HUES48 (cell line): Measurements from ENCODE around the gene PLXNA3.

Experiments
- H3K27ac ChIP-seq: one replicate; pipeline ENCODE4 v1.7.0; 2013; ENCODE audit warnings: low read depth, low read length, inconsistent platforms
- H3K27me3 ChIP-seq: 2 replicates; pipeline ENCODE4 v1.6.1; 2013; ENCODE audit warnings: mild to moderate bottlenecking, low read length; ENCODE audit not compliant: control insufficient read depth, insufficient read depth
- H3K36me3 ChIP-seq: 2 replicates; pipeline ENCODE4 v1.6.1; 2013; ENCODE audit warnings: low read length; ENCODE audit not compliant: control insufficient read depth, insufficient read depth
- H3K4me1 ChIP-seq: 2 replicates; pipeline ENCODE4 v1.6.1; 2013; ENCODE audit warnings: mild to moderate bottlenecking, low read length; ENCODE audit not compliant: control insufficient read depth, insufficient read depth
- H3K4me3 ChIP-seq: 2 replicates; pipeline ENCODE4 v1.5.1; 2013; ENCODE audit warnings: mild to moderate bottlenecking, low read depth, low read length
- H3K9ac ChIP-seq: 2 replicates; pipeline ENCODE4 v1.6.1; 2013; ENCODE audit warnings: mild to moderate bottlenecking, low read depth, low read length, moderate library complexity
- H3K9me3 ChIP-seq: 2 replicates; pipeline ENCODE4 v1.6.1; 2013; ENCODE audit warnings: low read length; ENCODE audit not compliant: control insufficient read depth, insufficient read depth

PLXNA3 gene

DNA sequence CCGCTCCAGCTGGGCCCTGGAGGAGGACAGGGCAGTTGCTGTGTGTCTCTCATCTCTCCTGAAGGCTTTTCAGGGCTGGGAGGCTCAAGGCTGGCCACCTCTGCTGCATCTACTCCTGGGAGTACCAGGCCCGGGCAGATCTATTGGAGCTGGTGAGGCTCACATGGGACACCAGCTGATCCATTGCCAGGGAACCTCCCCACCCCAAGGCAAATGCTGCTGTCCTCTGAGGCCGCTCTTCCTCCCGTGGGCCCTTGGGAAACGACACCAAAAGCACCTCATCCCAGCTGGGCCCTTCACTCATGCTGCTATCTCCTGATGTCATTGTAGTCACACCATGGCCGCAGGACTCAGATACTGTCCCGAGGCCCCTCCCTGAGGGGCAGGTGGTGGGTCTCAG, 24.7 kb downstream of the PLXNA3 start:
- peaks cover 29% of the 10 kb centered on the region; the same call in 1 of the 2 replicates for H3K9me3 ChIP-seq
- no peaks in the 10 kb centered on the region for H3K4me1 ChIP-seq
- H3K27me3 ChIP-seq = no peaks in the 10 kb centered on the region
- no peak overlapping the region for H3K9ac ChIP-seq
- H3K4me3 ChIP-seq = no peak overlapping the region
- peaks cover 12% of the 10 kb centered on the region for H3K36me3 ChIP-seq
- no peak overlapping the region for H3K27ac ChIP-seq

GRCh38 chrX:154483325-154483724, 25.2 kb downstream of the PLXNA3 start:
- H3K9me3 ChIP-seq = peaks cover 24% of the 10 kb centered on the region; the same call in 1 of the 2 replicates
- H3K27me3 ChIP-seq = no peaks in the 10 kb centered on the region
- no peak overlapping the region for H3K4me3 ChIP-seq
- no peak overlapping the region for H3K27ac ChIP-seq
- H3K4me1 ChIP-seq = no peaks in the 10 kb centered on the region
- H3K9ac ChIP-seq = no peak overlapping the region
- peaks cover 12% of the 10 kb centered on the region for H3K36me3 ChIP-seq

DNA sequence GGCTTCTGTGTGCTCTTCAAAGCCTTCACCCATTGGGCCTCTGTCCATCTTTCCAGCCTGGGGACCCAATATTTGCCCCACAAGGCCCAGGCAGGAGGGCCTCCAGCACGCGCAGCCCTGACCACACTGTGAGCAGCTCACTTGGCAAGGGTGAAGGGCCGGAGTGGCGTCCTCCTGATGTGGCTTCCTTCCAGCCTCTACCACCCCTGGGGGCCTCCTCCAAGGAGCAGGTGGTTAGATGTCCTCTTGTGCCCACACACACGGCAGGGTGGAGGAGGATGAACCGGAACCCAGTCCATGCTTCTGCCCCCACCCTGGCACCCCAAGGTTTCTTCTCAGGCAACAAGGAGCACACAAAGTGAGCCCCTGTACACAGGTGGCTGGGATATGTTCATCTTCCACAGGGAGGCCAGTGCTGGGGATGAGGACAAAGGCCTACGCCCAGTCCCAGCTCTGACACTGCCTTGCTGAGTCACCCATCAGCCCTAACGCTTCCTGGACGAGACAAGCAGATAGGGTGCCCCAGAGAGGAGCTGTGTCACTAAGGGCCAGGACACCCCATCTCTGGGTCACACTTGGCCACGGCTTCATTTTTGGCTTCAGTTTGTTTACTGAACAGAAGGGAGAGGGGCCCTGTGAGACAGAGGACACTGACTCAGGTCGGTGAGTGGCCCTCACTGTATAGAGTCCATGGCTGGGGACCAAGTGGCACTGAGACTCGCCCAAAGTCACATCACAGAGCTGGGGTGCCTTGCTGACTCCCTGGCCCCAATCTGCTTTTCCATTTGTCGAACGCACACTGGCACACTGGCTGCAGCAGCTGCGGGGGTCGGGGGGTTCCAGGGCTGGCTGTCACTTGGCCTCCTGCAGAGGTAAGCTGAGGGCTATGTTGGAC, 26.4 kb downstream of the PLXNA3 start:
- no peaks in the 10 kb centered on the region for H3K27me3 ChIP-seq
- H3K4me1 ChIP-seq = no peaks in the 10 kb centered on the region
- H3K9me3 ChIP-seq = peaks cover 33% of the 10 kb centered on the region; the same call in 1 of the 2 replicates
- H3K9ac ChIP-seq = no peak overlapping the region
- no peak overlapping the region for H3K27ac ChIP-seq
- H3K4me3 ChIP-seq = no peak overlapping the region
- H3K36me3 ChIP-seq = peaks cover 12% of the 10 kb centered on the region

DNA sequence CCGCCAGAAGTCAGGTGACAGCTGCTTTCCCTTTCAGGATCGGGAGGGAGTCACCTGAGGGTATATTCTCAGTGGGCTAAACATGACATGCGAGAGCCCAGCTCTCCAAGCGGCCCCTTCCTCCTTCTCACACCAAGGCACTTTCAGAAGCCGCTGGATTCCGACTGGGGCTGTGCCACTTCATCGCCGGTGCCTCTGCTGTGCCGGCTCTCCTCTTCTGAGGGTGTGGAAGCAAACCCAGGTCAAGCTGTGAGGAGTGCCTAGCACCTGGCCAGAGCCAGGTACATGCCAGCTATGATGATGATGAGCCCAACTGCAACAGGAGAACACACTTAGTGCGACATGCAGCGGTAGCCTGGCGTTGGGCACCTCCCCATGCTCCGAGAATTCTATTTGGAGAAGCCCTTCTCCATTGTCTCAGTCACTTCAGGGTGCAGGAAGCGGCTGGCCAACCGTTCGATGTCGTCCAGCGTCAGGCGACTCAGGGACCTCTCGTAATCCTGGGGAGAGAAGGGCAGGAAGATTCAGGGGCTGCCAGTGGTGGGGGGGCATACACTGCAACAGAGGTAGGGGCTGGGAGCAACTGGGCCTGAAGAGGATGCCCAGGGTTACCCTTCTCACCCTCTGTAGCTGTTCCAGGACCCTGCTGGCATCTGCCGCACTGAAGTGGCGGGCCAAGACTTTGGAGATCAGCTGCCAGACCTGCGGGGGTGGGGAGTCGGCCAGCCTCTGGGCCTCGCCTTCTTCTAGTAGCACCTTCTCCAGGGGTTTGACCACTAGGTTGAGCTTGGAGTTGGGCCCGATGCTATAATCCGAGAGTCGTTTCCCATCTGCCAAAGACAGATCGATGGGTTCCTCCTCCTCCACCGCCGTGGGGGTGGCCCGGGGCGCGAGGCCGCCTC, 27.3 kb downstream of the PLXNA3 start:
- Histone ChIP-seq H3K9ac (no peak overlapping the region), H3K9me3 (peaks cover 35% of the 10 kb centered on the region; the same call in 1 of the 2 replicates), H3K4me1 (no peaks in the 10 kb centered on the region), H3K4me3 (peak overlapping the region; percentile 67), H3K36me3 (peaks cover 12% of the 10 kb centered on the region), H3K27me3 (no peaks in the 10 kb centered on the region), H3K27ac (no peak overlapping the region)

DNA sequence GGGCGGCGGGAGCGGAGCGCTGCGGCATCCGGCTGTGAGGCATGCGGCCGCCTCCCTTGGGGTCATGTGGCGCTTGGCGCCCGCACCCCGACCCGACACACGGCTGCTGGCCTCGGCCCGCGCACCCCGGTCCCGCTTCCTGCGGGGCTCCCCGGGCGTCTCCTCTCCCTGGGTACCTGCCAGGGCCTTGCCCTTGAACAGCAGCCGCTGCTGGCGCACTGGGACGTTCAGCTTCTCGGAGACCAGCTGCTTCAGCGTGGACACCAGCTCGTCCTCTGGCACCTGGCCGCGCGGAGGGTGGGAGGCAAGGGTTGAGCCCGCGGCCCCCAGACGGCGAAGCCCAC, 27.9 kb downstream of the PLXNA3 start:
- peaks cover 35% of the 10 kb centered on the region; the same call in 1 of the 2 replicates for H3K9me3 ChIP-seq
- peak overlapping the region; percentile 67 for H3K4me3 ChIP-seq
- H3K27ac ChIP-seq = no peak overlapping the region
- peaks cover 12% of the 10 kb centered on the region for H3K36me3 ChIP-seq
- H3K4me1 ChIP-seq = no peaks in the 10 kb centered on the region
- H3K27me3 ChIP-seq = no peaks in the 10 kb centered on the region
- no peak overlapping the region for H3K9ac ChIP-seq

GRCh38 chrX:154486396-154487207, 28.5 kb downstream of the PLXNA3 start, which contains the start of gene UBL4A:
Gene UBL4A (minus strand): TSS chrX:154486615. CDS start chrX:154486584, 31 bp downstream.
- H3K27ac ChIP-seq = peak within 1 kb of the TSS; percentile 59
- no peaks in the 10 kb centered on the region for H3K4me1 ChIP-seq
- H3K9me3 ChIP-seq = peaks cover 35% of the 10 kb centered on the region; the same call in 1 of the 2 replicates
- peak within 1 kb of the TSS; percentile 67 for H3K4me3 ChIP-seq
- no peak within 1 kb of the TSS for H3K9ac ChIP-seq
- peaks cover 12% of the 10 kb centered on the region for H3K36me3 ChIP-seq
- no peaks in the 10 kb centered on the region for H3K27me3 ChIP-seq

GRCh38 chrX:154487518-154488290, 29.6 kb downstream of the PLXNA3 start:
- no peak overlapping the region for H3K9ac ChIP-seq
- peaks cover 33% of the 10 kb centered on the region; the same call in 1 of the 2 replicates for H3K9me3 ChIP-seq
- 0 out of 2 replicates have a peak overlapping the region, but pooled peaks have one; percentile 58 for H3K4me3 ChIP-seq
- H3K36me3 ChIP-seq = peaks cover 12% of the 10 kb centered on the region
- no peaks in the 10 kb centered on the region for H3K27me3 ChIP-seq
- H3K4me1 ChIP-seq = no peaks in the 10 kb centered on the region
- no peak overlapping the region for H3K27ac ChIP-seq

DNA sequence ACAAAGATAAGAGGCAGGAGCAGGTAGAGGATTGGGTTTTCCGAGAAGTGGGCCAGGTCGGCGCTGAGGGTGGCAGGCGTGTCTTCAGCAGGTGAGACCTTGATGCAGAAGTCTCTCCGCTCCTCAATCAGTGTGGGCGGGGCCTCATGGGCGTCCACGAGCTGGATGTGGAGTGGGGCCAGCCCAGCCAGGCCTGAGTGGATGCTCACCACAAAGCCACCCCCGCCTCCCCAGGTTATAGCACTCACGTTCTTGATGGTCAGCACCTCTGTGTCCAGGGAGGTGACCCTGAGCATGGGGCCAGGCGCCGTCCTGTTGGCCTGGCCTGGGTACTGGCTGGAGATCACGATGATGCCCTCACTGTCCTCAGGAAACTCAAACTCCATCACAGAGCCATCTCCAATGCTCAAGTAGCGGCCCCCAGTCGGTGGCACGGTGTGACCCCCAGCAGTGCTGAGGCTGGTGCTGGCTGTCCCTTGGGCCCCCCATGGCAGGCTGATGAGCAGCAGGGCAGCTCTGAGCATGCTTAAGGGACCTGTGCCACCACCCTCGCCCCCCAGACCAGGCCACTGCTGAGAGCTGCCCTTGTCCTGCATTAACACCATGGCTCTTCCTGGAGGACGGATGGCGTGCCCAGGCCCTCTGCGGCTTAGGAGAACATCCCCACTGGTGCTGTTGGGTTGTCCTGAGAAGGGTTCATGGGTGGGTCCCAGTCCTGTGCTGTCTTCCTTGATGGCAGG, 30.4 kb downstream of the PLXNA3 start:
- Histone ChIP-seq H3K36me3 (peaks cover 12% of the 10 kb centered on the region), H3K9ac (no peak overlapping the region), H3K27me3 (no peaks in the 10 kb centered on the region), H3K4me1 (no peaks in the 10 kb centered on the region), H3K27ac (no peak overlapping the region), H3K4me3 (no peak overlapping the region), H3K9me3 (peaks cover 27% of the 10 kb centered on the region; the same call in 1 of the 2 replicates)

DNA sequence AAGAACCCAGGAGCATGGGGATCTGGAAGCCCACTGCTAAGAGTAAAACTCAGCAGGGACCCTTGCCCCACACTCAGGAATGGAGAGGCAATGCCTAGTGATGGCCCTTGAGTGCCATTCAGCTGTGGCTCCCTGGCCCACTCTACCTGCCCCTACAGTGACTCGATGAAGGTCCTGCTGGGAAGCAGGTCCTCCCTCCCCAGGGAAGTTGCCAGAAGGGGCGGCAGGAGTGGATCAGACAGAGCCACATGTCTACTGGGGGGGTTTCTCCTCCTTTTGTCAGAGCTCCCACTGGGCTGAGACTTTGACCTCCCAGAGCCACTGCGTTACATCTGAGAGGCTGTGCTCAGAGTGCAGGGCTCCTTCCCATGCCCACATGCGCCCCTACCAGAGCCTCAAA, 31.1 kb downstream of the PLXNA3 start:
- Histone ChIP-seq H3K27ac (no peak overlapping the region), H3K27me3 (no peaks in the 10 kb centered on the region), H3K9ac (no peak overlapping the region), H3K4me3 (0 out of 2 replicates have a peak overlapping the region, but pooled peaks have one; percentile 59), H3K9me3 (peaks cover 25% of the 10 kb centered on the region), H3K4me1 (no peaks in the 10 kb centered on the region), H3K36me3 (peaks cover 12% of the 10 kb centered on the region)
